HepG2 (cell line): ENCODE data around the gene SLC25A22. TPM values are rescaled to one million over a fixed set of nuclear protein-coding genes. Genes with fewer than 3 reads are reported as not detected.

ENCODE experiments used
- FOSL2 ChIP-seq: sonication (generic); formaldehyde crosslinking; IDR thresholded peaks from 2 replicates; pipeline ENCODE4 v1.4.0; 2020; ENCODE audit warnings: missing genetic modification reagents
- HDAC2 ChIP-seq: sonication (generic); formaldehyde crosslinking; IDR thresholded peaks from 2 replicates; pipeline ENCODE4 v1.4.0; 2020; ENCODE audit warnings: missing genetic modification reagents
- HNRNPLL ChIP-seq: fragments of 200-400 bp; formaldehyde crosslinking; IDR thresholded peaks from 2 replicates; pipeline ENCODE4 v1.6.1; 2017; ENCODE audit warnings: mild to moderate bottlenecking, low read depth, low read length; ENCODE audit not compliant: poor library complexity, severe bottlenecking
- JUND ChIP-seq: sonication (generic); formaldehyde crosslinking; IDR thresholded peaks from 2 replicates; pipeline ENCODE4 v1.8.0; 2022; ENCODE audit warnings: mild to moderate bottlenecking, missing genetic modification reagents
- KAT7 ChIP-seq: IDR thresholded peaks from 2 replicates; pipeline ENCODE4 v1.6.1; 2018; ENCODE audit warnings: borderline replicate concordance, missing compliant biosample characterization
- MTF2 ChIP-seq: sonication (generic); formaldehyde crosslinking; IDR thresholded peaks from 2 replicates; pipeline ENCODE4 v1.5.0; 2020; ENCODE audit warnings: missing genetic modification reagents, borderline replicate concordance
- NFATC3 ChIP-seq: sonication (generic); formaldehyde crosslinking; IDR thresholded peaks from 2 replicates; pipeline ENCODE4 v1.5.1; 2020; ENCODE audit warnings: mild to moderate bottlenecking, missing genetic modification reagents
- PHF20 ChIP-seq: sonication (generic); formaldehyde crosslinking; IDR thresholded peaks from 2 replicates; pipeline ENCODE4 v1.5.0; 2020; ENCODE audit warnings: mild to moderate bottlenecking, missing genetic modification reagents
- SIX4 ChIP-seq: sonication (generic); formaldehyde crosslinking; IDR thresholded peaks from 2 replicates; pipeline ENCODE4 v1.4.0; 2020; ENCODE audit warnings: missing genetic modification reagents
- SKI ChIP-seq: fragments of 450-650 bp; IDR thresholded peaks from one replicate; pipeline ENCODE4 v1.6.1; 2018; ENCODE audit warnings: mild to moderate bottlenecking; ENCODE audit not compliant: partially characterized antibody
- ZFY ChIP-seq: sonication (generic); formaldehyde crosslinking; IDR thresholded peaks from 2 replicates; pipeline ENCODE4 v1.4.0; 2020; ENCODE audit warnings: missing genetic modification reagents
- ZNF619 ChIP-seq: sonication (generic); formaldehyde crosslinking; IDR thresholded peaks from 2 replicates; pipeline ENCODE4 v1.4.0; 2020; ENCODE audit warnings: mild to moderate bottlenecking, missing genetic modification reagents
- ZNF746 ChIP-seq: sonication (generic); formaldehyde crosslinking; IDR thresholded peaks from 2 replicates; pipeline ENCODE4 v1.8.0; 2022; ENCODE audit warnings: mild to moderate bottlenecking, missing genetic modification reagents
- ZZZ3 ChIP-seq: sonication (generic); formaldehyde crosslinking; IDR thresholded peaks from 2 replicates; pipeline ENCODE4 v1.4.0; 2020; ENCODE audit warnings: missing genetic modification reagents, mild to moderate bottlenecking, borderline replicate concordance
- polyA plus RNA-seq, 8 experiments: library from polyadenylated mRNA; depleted of rRNA in 3 of 8; stranded (reverse) in 7 of 8; unstranded in 1 of 8; fragments of >200 nt; fragmentation: Illumina TruSeq in 4 of 8; extraction: Trizol in 4 of 8; gene quantifications; 2 replicates each; pipeline versions ENCODE4 v1.2.1 to v1.2.3, GENCODE V29; 2011 to 2016; ENCODE audit warnings: low read depth in 4 of 8, missing spikeins in 1 of 8, mixed read lengths in 1 of 8; ENCODE audit not compliant: insufficient read depth in 1 of 8
- total RNA-seq, 5 experiments: library from RNA; depleted of rRNA; stranded (reverse); fragments of >200 nt; fragmentation: Illumina TruSeq; extraction: Trizol; gene quantifications; 2 replicates each; pipeline ENCODE4 v1.2.3, GENCODE V29; 2016; ENCODE audit warnings: low read depth in 1 of 5
- TF ChIP-seq, protein P1 (sequence below): sonication (generic); formaldehyde crosslinking; IDR thresholded peaks from 2 replicates; pipeline ENCODE4 v1.4.0; 2020; ENCODE audit warnings: missing genetic modification reagents, mild to moderate bottlenecking, borderline replicate concordance
- TF ChIP-seq, protein P2 (sequence below): sonication (generic); formaldehyde crosslinking; IDR thresholded peaks from 2 replicates; pipeline ENCODE4 v1.4.0; 2020; ENCODE audit warnings: missing genetic modification reagents
- TF ChIP-seq, protein P3 (sequence below): sonication (generic); formaldehyde crosslinking; IDR thresholded peaks from 2 replicates; pipeline ENCODE4 v1.8.0; 2023; ENCODE audit warnings: mild to moderate bottlenecking, missing genetic modification reagents
- TF ChIP-seq, protein P4 (sequence below): sonication (generic); formaldehyde crosslinking; IDR thresholded peaks from 2 replicates; pipeline ENCODE4 v1.5.1; 2020; ENCODE audit warnings: mild to moderate bottlenecking, missing genetic modification reagents, moderate library complexity
- TF ChIP-seq, protein P5 (sequence below): sonication (generic); formaldehyde crosslinking; IDR thresholded peaks from 2 replicates; pipeline ENCODE4 v1.8.1; 2023; ENCODE audit warnings: mild to moderate bottlenecking, missing genetic modification reagents

Gene SLC25A22
- total and polyA plus RNA-seq, 2 of the 13 experiments (the other 11 are each of a cell fraction or from before 2014, with no cell fraction given): 12.4 to 19.2 TPM

DNA sequence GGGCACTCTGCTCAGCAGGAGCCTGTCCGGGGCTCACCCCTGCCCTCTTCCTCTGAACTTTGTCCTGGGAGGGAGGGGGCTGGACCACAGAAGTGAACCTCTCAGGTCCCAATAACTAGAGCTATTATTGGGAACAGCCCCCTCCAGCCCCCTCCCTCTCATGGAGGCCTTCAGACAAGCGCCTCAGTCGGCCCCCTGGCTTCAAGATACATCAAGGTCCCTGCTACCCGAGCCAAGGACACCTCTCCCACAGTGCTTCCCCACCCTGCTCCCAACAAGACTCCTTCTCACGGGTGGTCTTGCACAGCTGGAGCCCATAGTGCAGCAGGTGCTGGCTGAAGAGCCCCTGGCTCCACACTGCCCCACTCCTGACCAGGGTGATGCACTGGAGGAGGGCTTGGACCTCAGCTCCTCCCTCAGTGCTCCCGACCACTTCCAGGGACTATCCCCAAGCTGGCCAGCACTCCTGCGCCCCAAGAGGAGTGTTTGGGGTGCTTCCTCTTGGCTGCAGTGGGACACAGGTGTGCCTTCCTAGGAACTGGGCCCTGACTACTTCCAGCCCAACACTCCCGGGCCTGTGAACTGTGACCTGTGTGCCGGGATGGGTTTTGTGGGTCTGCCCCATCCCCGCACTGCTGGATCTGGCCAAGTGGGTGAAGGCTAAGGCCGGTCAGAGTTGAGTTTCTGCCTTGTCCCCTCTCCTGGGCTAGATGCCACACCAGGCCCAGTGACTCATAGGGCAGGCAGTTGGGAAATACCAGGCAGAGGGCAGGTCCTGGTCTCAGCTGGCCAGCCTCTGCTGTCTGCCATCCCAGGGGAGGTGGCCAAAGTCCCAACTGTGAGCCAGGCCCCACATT lies 22.8 kb upstream of the SLC25A22 start (continued):
- TF ChIP-seq, protein P1, sequence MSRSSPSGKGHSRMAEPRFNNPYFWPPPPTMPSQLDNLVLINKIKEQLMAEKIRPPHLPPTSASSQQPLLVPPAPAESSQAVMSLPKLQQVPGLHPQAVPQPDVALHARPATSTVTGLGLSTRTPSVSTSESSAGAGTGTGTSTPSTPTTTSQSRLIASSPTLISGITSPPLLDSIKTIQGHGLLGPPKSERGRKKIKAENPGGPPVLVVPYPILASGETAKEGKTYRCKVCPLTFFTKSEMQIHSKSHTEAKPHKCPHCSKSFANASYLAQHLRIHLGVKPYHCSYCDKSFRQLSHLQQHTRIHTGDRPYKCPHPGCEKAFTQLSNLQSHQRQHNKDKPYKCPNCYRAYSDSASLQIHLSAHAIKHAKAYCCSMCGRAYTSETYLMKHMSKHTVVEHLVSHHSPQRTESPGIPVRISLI (CRISPR knock-in tag): no peak
- TF ChIP-seq MTF2 (CRISPR knock-in tag) (no peak), HDAC2 (CRISPR knock-in tag) (no peak), FOSL2 (CRISPR knock-in tag) (peak; percentile 98), JUND (CRISPR knock-in tag) (0 out of 2 replicates have a peak, but pooled peaks have one; percentile 38), ZFY (0 out of 2 replicates have a peak, but pooled peaks have one; percentile 12), SIX4 (CRISPR knock-in tag) (no peak), HNRNPLL (no peak), ZNF746 (CRISPR knock-in tag) (no peak), SKI (peak; percentile 49), PHF20 (CRISPR knock-in tag) (no peak), ZZZ3 (CRISPR knock-in tag) (no peak), ZNF619 (CRISPR knock-in tag) (no peak), NFATC3 (CRISPR knock-in tag) (no peak), KAT7 (CRISPR knock-in tag) (no peak)
- TF ChIP-seq, protein P2, sequence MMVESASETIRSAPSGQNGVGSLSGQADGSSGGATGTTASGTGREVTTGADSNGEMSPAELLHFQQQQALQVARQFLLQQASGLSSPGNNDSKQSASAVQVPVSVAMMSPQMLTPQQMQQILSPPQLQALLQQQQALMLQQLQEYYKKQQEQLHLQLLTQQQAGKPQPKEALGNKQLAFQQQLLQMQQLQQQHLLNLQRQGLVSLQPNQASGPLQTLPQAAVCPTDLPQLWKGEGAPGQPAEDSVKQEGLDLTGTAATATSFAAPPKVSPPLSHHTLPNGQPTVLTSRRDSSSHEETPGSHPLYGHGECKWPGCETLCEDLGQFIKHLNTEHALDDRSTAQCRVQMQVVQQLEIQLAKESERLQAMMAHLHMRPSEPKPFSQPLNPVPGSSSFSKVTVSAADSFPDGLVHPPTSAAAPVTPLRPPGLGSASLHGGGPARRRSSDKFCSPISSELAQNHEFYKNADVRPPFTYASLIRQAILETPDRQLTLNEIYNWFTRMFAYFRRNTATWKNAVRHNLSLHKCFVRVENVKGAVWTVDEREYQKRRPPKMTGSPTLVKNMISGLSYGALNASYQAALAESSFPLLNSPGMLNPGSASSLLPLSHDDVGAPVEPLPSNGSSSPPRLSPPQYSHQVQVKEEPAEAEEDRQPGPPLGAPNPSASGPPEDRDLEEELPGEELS: no peak
- TF ChIP-seq, protein P3, sequence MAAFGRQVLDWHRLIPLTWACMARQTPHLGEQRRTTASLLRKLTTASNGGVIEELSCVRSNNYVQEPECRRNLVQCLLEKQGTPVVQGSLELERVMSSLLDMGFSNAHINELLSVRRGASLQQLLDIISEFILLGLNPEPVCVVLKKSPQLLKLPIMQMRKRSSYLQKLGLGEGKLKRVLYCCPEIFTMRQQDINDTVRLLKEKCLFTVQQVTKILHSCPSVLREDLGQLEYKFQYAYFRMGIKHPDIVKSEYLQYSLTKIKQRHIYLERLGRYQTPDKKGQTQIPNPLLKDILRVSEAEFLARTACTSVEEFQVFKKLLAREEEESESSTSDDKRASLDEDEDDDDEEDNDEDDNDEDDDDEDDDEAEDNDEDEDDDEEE (CRISPR knock-in tag): no peak
- TF ChIP-seq, protein P4, sequence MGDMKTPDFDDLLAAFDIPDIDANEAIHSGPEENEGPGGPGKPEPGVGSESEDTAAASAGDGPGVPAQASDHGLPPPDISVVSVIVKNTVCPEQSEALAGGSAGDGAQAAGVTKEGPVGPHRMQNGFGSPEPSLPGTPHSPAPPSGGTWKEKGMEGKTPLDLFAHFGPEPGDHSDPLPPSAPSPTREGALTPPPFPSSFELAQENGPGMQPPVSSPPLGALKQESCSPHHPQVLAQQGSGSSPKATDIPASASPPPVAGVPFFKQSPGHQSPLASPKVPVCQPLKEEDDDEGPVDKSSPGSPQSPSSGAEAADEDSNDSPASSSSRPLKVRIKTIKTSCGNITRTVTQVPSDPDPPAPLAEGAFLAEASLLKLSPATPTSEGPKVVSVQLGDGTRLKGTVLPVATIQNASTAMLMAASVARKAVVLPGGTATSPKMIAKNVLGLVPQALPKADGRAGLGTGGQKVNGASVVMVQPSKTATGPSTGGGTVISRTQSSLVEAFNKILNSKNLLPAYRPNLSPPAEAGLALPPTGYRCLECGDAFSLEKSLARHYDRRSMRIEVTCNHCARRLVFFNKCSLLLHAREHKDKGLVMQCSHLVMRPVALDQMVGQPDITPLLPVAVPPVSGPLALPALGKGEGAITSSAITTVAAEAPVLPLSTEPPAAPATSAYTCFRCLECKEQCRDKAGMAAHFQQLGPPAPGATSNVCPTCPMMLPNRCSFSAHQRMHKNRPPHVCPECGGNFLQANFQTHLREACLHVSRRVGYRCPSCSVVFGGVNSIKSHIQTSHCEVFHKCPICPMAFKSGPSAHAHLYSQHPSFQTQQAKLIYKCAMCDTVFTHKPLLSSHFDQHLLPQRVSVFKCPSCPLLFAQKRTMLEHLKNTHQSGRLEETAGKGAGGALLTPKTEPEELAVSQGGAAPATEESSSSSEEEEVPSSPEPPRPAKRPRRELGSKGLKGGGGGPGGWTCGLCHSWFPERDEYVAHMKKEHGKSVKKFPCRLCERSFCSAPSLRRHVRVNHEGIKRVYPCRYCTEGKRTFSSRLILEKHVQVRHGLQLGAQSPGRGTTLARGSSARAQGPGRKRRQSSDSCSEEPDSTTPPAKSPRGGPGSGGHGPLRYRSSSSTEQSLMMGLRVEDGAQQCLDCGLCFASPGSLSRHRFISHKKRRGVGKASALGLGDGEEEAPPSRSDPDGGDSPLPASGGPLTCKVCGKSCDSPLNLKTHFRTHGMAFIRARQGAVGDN (CRISPR knock-in tag): peak; percentile 56; the same call in 1 of the 2 replicates
- TF ChIP-seq, protein P5, sequence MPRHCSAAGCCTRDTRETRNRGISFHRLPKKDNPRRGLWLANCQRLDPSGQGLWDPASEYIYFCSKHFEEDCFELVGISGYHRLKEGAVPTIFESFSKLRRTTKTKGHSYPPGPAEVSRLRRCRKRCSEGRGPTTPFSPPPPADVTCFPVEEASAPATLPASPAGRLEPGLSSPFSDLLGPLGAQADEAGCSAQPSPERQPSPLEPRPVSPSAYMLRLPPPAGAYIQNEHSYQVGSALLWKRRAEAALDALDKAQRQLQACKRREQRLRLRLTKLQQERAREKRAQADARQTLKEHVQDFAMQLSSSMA: no peak
